Mesothelial cell of epicardium (in vitro differentiated cells): Measurements from ENCODE around the gene ZPLD1. TPM values are rescaled to one million over a fixed set of nuclear protein-coding genes. Genes with fewer than 3 reads are reported as not detected.

Source experiments
- DNase-seq, 2 experiments: peaks; one replicate each; pipeline ENCODE4 v3.0.0; 2021; ENCODE audit warnings: low spot score in 2 of 2; ENCODE audit not compliant: unreplicated experiment in 2 of 2
- H3K27ac Mint-ChIP-seq: 2 replicates; pipeline ENCODE4 v1.8.0; 2021; ENCODE audit warnings: mixed read lengths
- H3K27me3 Mint-ChIP-seq: 2 replicates; pipeline ENCODE4 v1.8.0; 2021; ENCODE audit warnings: low read depth, mixed read lengths
- H3K36me3 Mint-ChIP-seq: 2 replicates; pipeline ENCODE4 v1.8.0; 2021; ENCODE audit warnings: mixed read lengths
- H3K4me1 Mint-ChIP-seq: 2 replicates; pipeline ENCODE4 v1.8.0; 2021; ENCODE audit warnings: mixed read lengths
- H3K4me3 Mint-ChIP-seq: 2 replicates; pipeline ENCODE4 v1.8.0; 2021; ENCODE audit warnings: mild to moderate bottlenecking, moderate library complexity, mixed read lengths
- H3K9me3 Mint-ChIP-seq: 2 replicates; pipeline ENCODE4 v1.8.0; 2021; ENCODE audit warnings: mixed read lengths
- total RNA-seq: library from RNA; stranded (reverse); gene quantifications from 3 replicates; pipeline ENCODE4 v1.2.1, GENCODE V29; 2021
- TF ChIP-seq, protein P1 (sequence below): fragments of 200-600 bp; sonication (generic); IDR thresholded peaks from one replicate; pipeline ENCODE4 v1.5.0; 2021; ENCODE audit warnings: antibody characterized with exemption; ENCODE audit not compliant: unreplicated experiment

ZPLD1 gene
- total RNA-seq, 1 donor from 2014 or later: 0.07 TPM

DNA sequence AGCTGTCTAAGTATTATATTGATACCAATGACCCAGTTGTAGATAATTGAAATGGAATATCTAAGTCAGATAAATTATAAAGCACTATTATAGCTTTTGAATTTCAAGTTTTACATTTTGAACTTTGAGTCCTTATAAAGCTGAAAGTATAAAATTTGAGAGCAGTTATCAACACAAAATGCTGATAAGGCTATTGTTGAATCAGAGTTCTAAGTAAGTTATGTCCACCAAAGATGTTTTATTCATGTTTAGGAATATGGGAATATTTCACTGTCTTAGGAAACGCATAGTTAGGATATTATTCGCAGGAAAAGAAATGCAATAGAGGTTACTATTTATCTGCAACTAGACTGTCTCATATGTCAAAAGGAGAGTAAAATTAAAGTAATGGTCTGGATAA lies 29.4 kb downstream of the ZPLD1 start:
- H3K9me3 Mint-ChIP-seq: no peaks in the 10 kb centered on the region
- TF ChIP-seq, protein P1, sequence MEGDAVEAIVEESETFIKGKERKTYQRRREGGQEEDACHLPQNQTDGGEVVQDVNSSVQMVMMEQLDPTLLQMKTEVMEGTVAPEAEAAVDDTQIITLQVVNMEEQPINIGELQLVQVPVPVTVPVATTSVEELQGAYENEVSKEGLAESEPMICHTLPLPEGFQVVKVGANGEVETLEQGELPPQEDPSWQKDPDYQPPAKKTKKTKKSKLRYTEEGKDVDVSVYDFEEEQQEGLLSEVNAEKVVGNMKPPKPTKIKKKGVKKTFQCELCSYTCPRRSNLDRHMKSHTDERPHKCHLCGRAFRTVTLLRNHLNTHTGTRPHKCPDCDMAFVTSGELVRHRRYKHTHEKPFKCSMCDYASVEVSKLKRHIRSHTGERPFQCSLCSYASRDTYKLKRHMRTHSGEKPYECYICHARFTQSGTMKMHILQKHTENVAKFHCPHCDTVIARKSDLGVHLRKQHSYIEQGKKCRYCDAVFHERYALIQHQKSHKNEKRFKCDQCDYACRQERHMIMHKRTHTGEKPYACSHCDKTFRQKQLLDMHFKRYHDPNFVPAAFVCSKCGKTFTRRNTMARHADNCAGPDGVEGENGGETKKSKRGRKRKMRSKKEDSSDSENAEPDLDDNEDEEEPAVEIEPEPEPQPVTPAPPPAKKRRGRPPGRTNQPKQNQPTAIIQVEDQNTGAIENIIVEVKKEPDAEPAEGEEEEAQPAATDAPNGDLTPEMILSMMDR: no peak
- no peaks in the 10 kb centered on the region for H3K4me1 Mint-ChIP-seq
- H3K4me3 Mint-ChIP-seq: no peak overlapping the region
- H3K27me3 Mint-ChIP-seq: peaks cover 9% of the 10 kb centered on the region
- no peak overlapping the region for H3K27ac Mint-ChIP-seq
- DNase-seq: no peak
- H3K36me3 Mint-ChIP-seq: no peaks in the 10 kb centered on the region

DNA sequence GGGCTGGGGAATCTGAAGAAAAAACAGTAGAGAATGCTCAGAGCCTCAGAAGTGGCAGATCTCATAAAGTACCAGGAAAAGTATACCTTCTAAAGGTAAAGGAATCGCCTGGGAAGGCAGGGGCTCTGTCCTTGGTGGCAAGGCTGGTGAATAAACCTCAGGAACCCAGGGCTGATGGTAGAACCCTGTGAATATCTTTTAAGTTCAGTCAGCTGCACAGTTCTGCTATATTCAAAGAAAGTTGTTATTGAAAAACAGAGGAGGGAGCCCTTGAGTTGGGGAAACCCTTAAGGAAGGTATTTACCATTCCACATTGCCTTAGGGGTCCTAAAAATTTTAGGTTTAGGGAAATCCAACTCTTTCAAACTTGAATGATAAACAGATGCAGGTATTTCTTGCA lies 31.2 kb downstream of the ZPLD1 start:
- TF ChIP-seq, protein P1: no peak
- no peak overlapping the region for H3K27ac Mint-ChIP-seq
- no peaks in the 10 kb centered on the region for H3K4me1 Mint-ChIP-seq

DNA sequence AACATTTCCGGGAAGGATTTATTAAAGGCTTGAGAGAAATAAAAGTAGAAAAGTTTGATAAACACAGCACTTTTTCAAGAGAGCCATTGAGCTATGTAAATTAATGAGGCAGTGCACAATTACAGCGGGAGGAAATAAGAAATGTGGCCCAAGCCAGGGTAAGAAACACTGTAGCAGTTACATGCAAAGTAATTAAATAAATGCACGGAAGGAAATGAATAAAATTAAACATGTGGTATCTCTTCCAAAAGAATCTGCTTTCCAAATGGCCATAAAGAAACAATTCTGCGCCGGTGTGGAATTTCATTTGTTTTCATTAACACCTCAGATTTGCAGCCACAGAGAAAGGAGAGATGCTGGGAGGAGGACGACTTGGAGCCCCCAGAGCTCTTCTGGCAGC lies 35.3 kb downstream of the ZPLD1 start:
- Mint-ChIP-seq H3K9me3 (peaks cover 4% of the 10 kb centered on the region), H3K4me3 (no peak overlapping the region), H3K27me3 (peaks cover 8% of the 10 kb centered on the region), H3K27ac (no peak overlapping the region), H3K4me1 (peaks cover 3% of the 10 kb centered on the region), H3K36me3 (no peaks in the 10 kb centered on the region)
- TF ChIP-seq, protein P1: no peak
- no peak for DNase-seq

More for the DNA sequence above, 31.2 kb downstream of the ZPLD1 start:
- no peaks in the 10 kb centered on the region for H3K36me3 Mint-ChIP-seq
- H3K4me3 Mint-ChIP-seq: no peak overlapping the region
- no peak for DNase-seq
- peaks cover 7% of the 10 kb centered on the region for H3K27me3 Mint-ChIP-seq
- peaks cover under 1% of the 10 kb centered on the region for H3K9me3 Mint-ChIP-seq

DNA sequence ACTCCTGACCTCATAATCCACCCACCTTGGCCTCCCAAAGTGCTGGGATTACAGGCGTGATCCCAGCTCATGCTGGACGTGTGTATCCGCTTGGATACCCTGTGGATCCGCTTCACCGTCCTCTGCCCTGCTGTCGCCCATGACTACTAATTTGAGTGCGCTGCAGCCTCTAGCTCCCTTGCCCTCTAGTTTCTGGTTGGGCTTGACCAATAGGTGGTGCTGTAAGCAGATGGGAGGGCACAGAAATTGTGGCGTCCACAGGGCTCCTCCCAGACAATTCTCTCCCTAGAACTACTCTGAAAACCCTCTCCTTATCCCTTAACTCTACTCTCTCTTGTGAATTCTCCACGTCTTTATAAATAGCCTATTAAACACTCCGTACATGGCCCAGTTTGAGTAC lies 36.2 kb downstream of the ZPLD1 start:
- no peak overlapping the region for H3K4me3 Mint-ChIP-seq
- H3K4me1 Mint-ChIP-seq: peaks cover 3% of the 10 kb centered on the region
- H3K27ac Mint-ChIP-seq: no peak overlapping the region
- DNase-seq: no peak
- no peaks in the 10 kb centered on the region for H3K36me3 Mint-ChIP-seq
- TF ChIP-seq, protein P1: no peak
- H3K27me3 Mint-ChIP-seq: peaks cover 7% of the 10 kb centered on the region
- H3K9me3 Mint-ChIP-seq: peaks cover 4% of the 10 kb centered on the region

DNA sequence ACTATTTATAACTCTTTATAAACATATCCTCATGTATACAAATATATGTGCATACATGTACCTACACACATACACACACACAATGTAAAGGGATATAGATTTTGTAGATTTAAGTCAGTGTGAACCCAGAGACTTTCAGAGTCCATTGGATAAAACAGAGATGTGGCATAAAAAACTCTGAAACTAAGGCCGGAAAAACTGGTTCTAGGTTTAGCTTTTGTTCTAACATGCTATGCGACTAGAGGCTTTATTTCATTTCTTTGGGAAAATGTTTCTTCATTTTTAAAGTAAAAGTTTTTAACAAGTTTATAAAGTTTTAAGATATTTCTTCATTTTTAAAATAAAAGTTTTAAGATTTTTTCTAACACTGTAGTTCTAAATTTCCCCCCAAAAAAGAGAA lies 36.7 kb downstream of the ZPLD1 start:
- Mint-ChIP-seq H3K9me3 (peaks cover 4% of the 10 kb centered on the region), H3K36me3 (no peaks in the 10 kb centered on the region), H3K4me3 (no peak overlapping the region), H3K27me3 (peaks cover 4% of the 10 kb centered on the region), H3K27ac (no peak overlapping the region), H3K4me1 (peaks cover 3% of the 10 kb centered on the region)
- no peak for DNase-seq
- TF ChIP-seq, protein P1: no peak

DNA sequence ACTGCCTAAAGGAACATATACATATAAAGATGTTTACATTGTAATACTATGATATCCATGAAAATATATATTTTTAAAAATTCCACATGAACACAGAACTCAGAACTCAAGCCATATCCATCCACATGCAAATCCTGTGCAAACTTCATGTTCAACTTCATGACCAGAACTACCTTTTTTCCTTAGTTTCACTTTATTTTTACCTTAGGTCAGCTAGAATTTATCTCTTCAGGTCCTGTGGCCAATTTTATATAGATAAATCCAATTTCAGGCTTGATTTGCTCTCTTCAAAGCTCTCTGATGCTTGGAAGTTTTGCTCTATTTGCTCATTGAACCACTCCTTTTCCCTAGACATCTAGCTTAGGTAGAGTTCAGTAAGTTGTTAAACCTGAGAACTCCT lies 38.8 kb downstream of the ZPLD1 start:
- no peak overlapping the region for H3K27ac Mint-ChIP-seq

More for the DNA sequence above, 38.8 kb downstream of the ZPLD1 start:
- TF ChIP-seq, protein P1: no peak
- Mint-ChIP-seq H3K27me3 (peaks cover 12% of the 10 kb centered on the region), H3K36me3 (no peaks in the 10 kb centered on the region), H3K9me3 (peaks cover 4% of the 10 kb centered on the region), H3K4me1 (peaks cover 3% of the 10 kb centered on the region), H3K4me3 (no peak overlapping the region)
- no peak for DNase-seq
